Ishikawa (cell line): ENCODE data around the gene ADISSP.

Experiments used
- CEBPB ChIP-seq: IDR thresholded peaks from 2 replicates; pipeline ENCODE4 v1.6.1; 2012
- CREB1 ChIP-seq: IDR thresholded peaks from 2 replicates; pipeline ENCODE4 v1.6.1; 2012; ENCODE audit warnings: low read depth
- EGR1 ChIP-seq: IDR thresholded peaks from 2 replicates; pipeline ENCODE4 v1.6.1; 2012
- EP300 ChIP-seq: IDR thresholded peaks from 2 replicates; pipeline ENCODE4 v1.6.1; 2012; ENCODE audit warnings: borderline replicate concordance
- FOXM1 ChIP-seq: IDR thresholded peaks from 2 replicates; pipeline ENCODE4 v1.6.1; 2012; ENCODE audit warnings: low read depth, borderline replicate concordance
- NFIC ChIP-seq: IDR thresholded peaks from 2 replicates; pipeline ENCODE4 v1.6.1; 2012
- RAD21 ChIP-seq: IDR thresholded peaks from 2 replicates; pipeline ENCODE4 v1.6.1; 2012; ENCODE audit warnings: low read depth
- REST ChIP-seq: IDR thresholded peaks from 2 replicates; pipeline ENCODE4 v1.6.1; 2012; ENCODE audit warnings: low read depth, mild to moderate bottlenecking
- TAF1 ChIP-seq: IDR thresholded peaks from 2 replicates; pipeline ENCODE4 v1.6.1; 2012; ENCODE audit warnings: low read depth, mild to moderate bottlenecking
- TCF12 ChIP-seq: IDR thresholded peaks from 2 replicates; pipeline ENCODE4 v1.6.1; 2012; ENCODE audit warnings: low read depth
- TEAD4 ChIP-seq: IDR thresholded peaks from 2 replicates; pipeline ENCODE4 v1.6.1; 2012
- USF1 ChIP-seq: IDR thresholded peaks from 2 replicates; pipeline ENCODE4 v1.6.1; 2012
- YY1 ChIP-seq: IDR thresholded peaks from 2 replicates; pipeline ENCODE4 v1.6.1; 2012; ENCODE audit warnings: low read depth
- ZBTB7A ChIP-seq: IDR thresholded peaks from 2 replicates; pipeline ENCODE4 v1.6.1; 2012; ENCODE audit warnings: low read depth
- TF ChIP-seq, protein P1 (sequence below): IDR thresholded peaks from 2 replicates; pipeline ENCODE4 v1.6.1; 2012

The ADISSP gene

DNA sequence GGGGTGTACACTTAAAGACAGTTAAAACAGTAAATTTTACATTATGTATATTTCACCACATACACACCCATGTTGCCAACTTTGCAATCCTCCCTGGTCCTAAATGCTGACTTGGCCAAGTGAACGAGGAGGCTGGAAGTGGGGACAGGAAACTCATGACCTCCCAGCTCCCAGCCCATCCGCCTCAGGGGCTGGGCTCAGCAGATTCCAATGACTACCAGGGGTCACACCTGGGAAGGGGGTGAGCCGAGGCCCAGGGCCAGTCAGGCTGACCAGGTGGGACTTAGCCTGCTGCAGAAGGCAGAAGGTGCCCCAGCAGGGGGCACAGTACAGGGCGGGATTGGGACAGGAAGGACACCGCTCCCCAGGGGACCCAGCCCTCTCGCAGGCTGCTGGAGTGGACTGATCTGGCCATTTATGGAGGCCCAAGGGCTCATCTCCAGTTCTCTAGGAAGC lies 57.5 kb downstream of the ADISSP start:
- TF ChIP-seq FOXM1 (no peak), EGR1 (no peak), EP300 (no peak), TAF1 (no peak), REST (no peak), ZBTB7A (no peak), USF1 (no peak)

DNA sequence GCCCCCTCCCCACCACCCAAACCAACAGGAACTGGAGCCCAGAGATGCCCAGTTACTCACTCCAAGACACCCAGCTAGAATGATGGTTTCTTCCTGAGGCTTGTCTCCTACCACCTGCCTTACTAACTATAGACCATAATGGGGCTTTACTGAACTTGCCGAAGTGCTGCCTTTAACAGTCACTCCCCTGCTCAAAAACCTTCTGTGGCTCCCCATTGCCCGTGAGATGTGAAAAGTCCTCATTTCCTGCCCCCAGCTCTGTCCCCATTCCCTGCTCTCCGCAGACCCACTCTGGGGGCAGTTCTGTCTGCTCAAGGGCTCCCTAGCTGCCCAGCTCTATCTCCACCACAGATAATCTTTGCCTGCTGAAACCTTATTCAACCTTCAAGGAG lies 60.0 kb downstream of the ADISSP start:
- TF ChIP-seq TCF12 (no peak), CEBPB (no peak), NFIC (no peak), CREB1 (no peak), RAD21 (no peak), REST (no peak), TAF1 (no peak), FOXM1 (no peak), EP300 (no peak), USF1 (no peak), YY1 (no peak)

DNA sequence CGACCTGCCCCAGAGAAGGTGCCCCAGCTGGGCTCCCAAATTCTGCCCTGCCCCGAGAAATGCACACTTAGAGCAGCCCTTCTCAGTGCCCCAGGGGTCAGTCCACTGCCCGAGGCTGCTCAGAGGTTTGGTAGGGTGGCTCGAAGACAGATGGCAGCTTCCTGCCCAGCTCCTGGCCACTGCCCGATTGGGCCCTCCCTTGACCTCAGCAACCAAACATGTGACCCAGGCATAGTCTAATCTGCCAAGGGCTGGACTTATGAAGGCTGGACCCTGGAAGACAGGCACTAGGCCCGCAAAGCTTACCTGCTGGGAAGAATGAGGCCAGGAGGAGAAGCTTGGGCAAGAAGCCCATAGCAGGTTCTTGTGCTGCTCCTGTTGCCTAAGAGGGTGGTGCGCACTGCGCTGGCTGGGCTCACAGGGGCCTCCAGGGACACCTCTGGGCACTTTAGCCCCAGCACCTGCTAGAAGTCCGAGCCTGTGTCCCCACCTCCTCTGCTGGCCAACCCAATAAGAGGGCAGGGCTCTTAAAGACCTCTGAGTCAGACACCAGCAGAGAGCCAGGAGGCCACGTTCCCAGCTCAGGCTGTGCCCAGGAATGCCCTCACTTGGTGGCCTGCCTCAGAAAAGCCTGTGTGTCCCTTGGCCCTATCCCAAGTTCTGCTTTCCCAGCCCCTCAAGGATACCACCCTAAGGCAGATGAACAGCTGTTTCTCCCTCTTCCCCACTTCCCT lies 60.6 kb downstream of the ADISSP start:
- TF ChIP-seq RAD21 (0 out of 2 replicates have a peak, but pooled peaks have one; percentile 1), TEAD4 (no peak)

DNA sequence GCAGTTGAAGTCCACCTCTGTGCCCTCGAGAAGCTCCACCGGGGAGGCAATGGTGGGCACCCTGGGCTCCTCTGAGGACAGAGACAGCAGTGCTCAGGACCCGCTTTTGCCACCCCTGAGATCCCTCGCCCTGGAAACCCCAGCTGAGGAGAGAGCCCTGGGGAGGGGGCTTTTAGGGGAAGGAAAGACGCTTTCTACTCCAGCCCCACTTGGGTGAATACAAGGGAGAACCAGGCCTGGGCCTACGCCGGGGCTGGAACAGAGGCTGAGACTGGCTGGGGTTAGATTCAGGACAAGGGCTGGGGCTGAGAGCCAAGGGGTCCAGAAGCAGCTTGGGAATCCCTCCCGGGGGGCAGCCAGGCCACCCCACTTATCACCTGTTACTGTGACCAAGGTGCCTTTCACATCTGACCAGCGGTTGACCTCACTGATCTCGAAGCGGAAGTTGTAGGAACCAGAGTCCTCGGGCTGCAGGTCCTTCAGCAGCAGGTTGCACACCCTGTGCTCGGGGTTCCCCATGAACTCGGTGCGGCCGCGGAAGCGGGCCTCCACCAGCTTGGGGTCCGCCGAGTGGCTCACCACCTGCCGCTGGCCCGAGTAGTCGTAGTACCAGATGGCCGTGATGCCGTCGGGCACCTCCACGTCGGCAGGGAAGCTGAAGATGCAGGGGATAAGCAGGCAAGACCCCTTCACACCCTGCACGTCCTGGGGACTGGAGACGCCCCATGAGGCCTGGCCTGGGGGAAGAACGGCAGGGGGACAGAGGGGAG lies 61.4 kb downstream of the ADISSP start:
- no peak for TF ChIP-seq USF1
- no peak for TF ChIP-seq CEBPB
- TF ChIP-seq, protein P1, sequence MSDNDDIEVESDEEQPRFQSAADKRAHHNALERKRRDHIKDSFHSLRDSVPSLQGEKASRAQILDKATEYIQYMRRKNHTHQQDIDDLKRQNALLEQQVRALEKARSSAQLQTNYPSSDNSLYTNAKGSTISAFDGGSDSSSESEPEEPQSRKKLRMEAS: no peak
- TF ChIP-seq NFIC: no peak
- no peak for TF ChIP-seq YY1

GRCh38 chr20:3705491-3705969 lies 62.0 kb downstream of the ADISSP start:
- TF ChIP-seq TAF1 (no peak), CEBPB (no peak), FOXM1 (no peak), REST (no peak), YY1 (no peak), EGR1 (no peak), NFIC (no peak), CREB1 (no peak), RAD21 (no peak), TCF12 (no peak), EP300 (no peak), TEAD4 (no peak)
- TF ChIP-seq, protein P1: no peak
